ENCODE results near the gene TXNDC16. TPM values are rescaled to one million over a fixed set of nuclear protein-coding genes. Genes with fewer than 3 reads are reported as not detected.

Gene TXNDC16
- total RNA-seq, 1 donor from 2014 or later: 6.8 TPM

GRCh38 chr14:52399104-52399503, 153.2 kb downstream of the TXNDC16 start:
- no peak for DNase-seq (ENCODE audit: low spot score)
- H3K27me3 Mint-ChIP-seq (ENCODE audit: unreplicated experiment): peaks cover 2% of the 10 kb centered on the region
- no peaks in the 10 kb centered on the region for H3K4me1 Mint-ChIP-seq (ENCODE audit: unreplicated experiment)
- no peaks in the 10 kb centered on the region for H3K9me3 Mint-ChIP-seq (ENCODE audit: unreplicated experiment)
- H3K36me3 Mint-ChIP-seq (ENCODE audit: low read depth, unreplicated experiment): no peaks in the 10 kb centered on the region
- TF ChIP-seq CTCF (IDR thresholded peaks at IDR 0.05; ENCODE audit: unreplicated experiment): no peak
- H3K4me3 Mint-ChIP-seq (ENCODE audit: unreplicated experiment): no peak overlapping the region
- H3K27ac Mint-ChIP-seq (ENCODE audit: unreplicated experiment): no peak overlapping the region

GRCh38 chr14:52397844-52398243, 154.5 kb downstream of the TXNDC16 start:
- H3K27ac Mint-ChIP-seq (ENCODE audit: unreplicated experiment): no peak overlapping the region
- H3K27me3 Mint-ChIP-seq (ENCODE audit: unreplicated experiment): peaks cover 2% of the 10 kb centered on the region
- H3K4me1 Mint-ChIP-seq (ENCODE audit: unreplicated experiment): peaks cover 4% of the 10 kb centered on the region
- H3K36me3 Mint-ChIP-seq (ENCODE audit: low read depth, unreplicated experiment): no peaks in the 10 kb centered on the region
- H3K4me3 Mint-ChIP-seq (ENCODE audit: unreplicated experiment): no peak overlapping the region
- no peaks in the 10 kb centered on the region for H3K9me3 Mint-ChIP-seq (ENCODE audit: unreplicated experiment)
- DNase-seq (ENCODE audit: low spot score): no peak
- TF ChIP-seq CTCF (IDR thresholded peaks at IDR 0.05; ENCODE audit: unreplicated experiment): no peak

GRCh38 chr14:52395728-52396127, 156.6 kb downstream of the TXNDC16 start:
- H3K9me3 Mint-ChIP-seq (ENCODE audit: unreplicated experiment): no peaks in the 10 kb centered on the region
- peaks cover 4% of the 10 kb centered on the region for H3K4me1 Mint-ChIP-seq (ENCODE audit: unreplicated experiment)
- no peak overlapping the region for H3K27ac Mint-ChIP-seq (ENCODE audit: unreplicated experiment)
- H3K27me3 Mint-ChIP-seq (ENCODE audit: unreplicated experiment): peaks cover 2% of the 10 kb centered on the region
- no peak overlapping the region for H3K4me3 Mint-ChIP-seq (ENCODE audit: unreplicated experiment)
- DNase-seq (ENCODE audit: low spot score): no peak
- H3K36me3 Mint-ChIP-seq (ENCODE audit: low read depth, unreplicated experiment): no peaks in the 10 kb centered on the region
- TF ChIP-seq CTCF (IDR thresholded peaks at IDR 0.05; ENCODE audit: unreplicated experiment): no peak

- Mint-ChIP-seq H3K27ac (ENCODE audit: unreplicated experiment) (no peak overlapping the region), H3K4me1 (ENCODE audit: unreplicated experiment) (peaks cover 4% of the 10 kb centered on the region), H3K36me3 (ENCODE audit: low read depth, unreplicated experiment) (no peaks in the 10 kb centered on the region), H3K27me3 (ENCODE audit: unreplicated experiment) (peaks cover 2% of the 10 kb centered on the region), H3K4me3 (ENCODE audit: unreplicated experiment) (no peak overlapping the region), H3K9me3 (ENCODE audit: unreplicated experiment) (no peaks in the 10 kb centered on the region)
- DNase-seq (ENCODE audit: low spot score): no peak
- TF ChIP-seq CTCF (IDR thresholded peaks at IDR 0.05; ENCODE audit: unreplicated experiment): no peak
These were observed 160.3 kb downstream of the TXNDC16 start for GRCh38 chr14:52391881-52392615.

Other genes with a start within 250 kb of the TXNDC16 start
- not detected for gene PTGER2, start 238.2 kb downstream of the TXNDC16 start, total RNA-seq (ENCODE audit: unreplicated experiment)
- 3.3 TPM for gene GPR137C, start 331 bp upstream of the TXNDC16 start, total RNA-seq (ENCODE audit: unreplicated experiment)
- 32.2 TPM for gene ERO1A, start 143.1 kb upstream of the TXNDC16 start, total RNA-seq (ENCODE audit: unreplicated experiment)
- 75.7 TPM for gene PSMC6, start 154.7 kb upstream of the TXNDC16 start, total RNA-seq (ENCODE audit: unreplicated experiment)
- gene STYX, start 177.7 kb upstream of the TXNDC16 start, total RNA-seq (ENCODE audit: unreplicated experiment): 17.0 TPM
- gene GNPNAT1, start 239.1 kb upstream of the TXNDC16 start, total RNA-seq (ENCODE audit: unreplicated experiment): 12.0 TPM

Measured in endothelial cell (in vitro differentiated cells).